Retina (tissue), 1 donor: ENCODE measurements around the gene KRT80.

ENCODE experiments used
- DNase-seq: peaks from one replicate; pipeline ENCODE4 v3.0.0-alpha.2; 2016

Gene KRT80

DNA sequence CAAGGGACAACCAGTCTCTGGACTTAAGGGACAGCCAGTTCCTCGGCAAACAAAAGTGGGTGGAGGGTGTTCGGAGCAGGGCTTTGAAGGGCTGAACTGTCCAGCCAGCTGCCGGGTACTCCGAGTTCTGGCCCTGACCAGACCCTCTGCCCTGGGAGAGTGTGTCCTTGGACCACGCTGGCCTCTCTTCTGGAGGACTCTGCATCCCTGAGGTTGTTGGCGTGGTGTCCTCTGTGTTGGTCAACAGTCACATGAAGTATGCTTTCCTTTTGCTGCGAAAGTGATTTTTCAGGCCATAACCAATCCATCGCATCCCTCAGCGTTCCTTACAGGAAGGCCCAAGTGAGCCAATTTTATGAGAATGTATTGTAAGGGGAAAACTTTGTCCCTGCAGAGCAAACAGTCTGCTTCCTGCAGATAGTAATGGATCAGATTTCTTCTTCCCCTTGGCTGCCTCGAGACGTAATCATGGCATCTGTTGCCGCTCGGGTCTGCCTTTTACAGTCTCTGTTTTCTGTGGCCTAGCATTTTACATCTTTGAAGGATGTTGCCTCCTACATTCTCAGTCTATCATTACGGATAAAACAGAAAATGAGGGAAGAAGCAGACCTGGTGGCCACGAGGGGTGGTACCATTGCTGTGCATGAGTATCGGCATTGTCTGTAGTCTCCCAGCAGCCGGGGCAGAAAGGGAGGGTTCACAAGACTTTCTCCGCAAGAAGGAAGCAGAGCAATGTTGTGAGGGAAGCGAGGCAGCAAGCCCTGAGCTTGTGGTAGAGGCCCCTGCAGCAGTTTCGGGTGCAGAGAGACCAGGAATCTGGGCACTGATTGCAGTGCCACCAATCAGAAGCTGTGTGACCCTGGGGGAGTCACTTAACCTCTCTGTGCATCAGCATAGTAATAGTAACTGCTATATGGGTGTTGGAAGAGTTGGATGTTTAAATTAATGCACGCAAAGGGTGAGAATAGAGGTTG lies 64.9 kb downstream of the KRT80 start:
- DNase-seq: peak; percentile 20

DNA sequence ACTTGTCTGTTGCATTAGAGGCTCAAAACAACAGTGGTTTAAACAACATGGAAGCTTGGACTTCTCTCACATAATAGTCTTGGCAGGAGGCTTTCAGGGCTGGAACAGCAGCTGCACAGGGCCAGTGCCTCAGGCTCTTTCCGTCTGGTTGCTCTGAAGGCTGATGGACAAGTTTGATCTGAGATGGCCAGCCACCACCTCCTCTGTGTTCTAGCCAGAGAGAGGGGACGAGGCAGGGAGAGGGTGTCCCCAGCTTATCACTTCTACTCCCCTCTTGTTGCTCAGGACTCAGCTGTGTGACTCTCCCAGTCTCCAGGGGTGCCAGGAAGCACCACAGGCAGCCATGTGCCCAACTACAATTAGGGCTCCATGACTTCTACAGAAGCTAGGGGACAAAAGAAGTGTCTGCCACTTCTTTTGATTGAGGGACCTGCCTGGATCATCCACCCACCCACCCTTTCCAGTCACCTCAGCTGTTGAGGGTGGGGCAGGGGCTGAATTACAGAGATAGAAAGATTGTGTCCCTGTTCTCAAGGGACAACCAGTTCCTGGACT lies 65.7 kb downstream of the KRT80 start:
- no peak for DNase-seq

DNA sequence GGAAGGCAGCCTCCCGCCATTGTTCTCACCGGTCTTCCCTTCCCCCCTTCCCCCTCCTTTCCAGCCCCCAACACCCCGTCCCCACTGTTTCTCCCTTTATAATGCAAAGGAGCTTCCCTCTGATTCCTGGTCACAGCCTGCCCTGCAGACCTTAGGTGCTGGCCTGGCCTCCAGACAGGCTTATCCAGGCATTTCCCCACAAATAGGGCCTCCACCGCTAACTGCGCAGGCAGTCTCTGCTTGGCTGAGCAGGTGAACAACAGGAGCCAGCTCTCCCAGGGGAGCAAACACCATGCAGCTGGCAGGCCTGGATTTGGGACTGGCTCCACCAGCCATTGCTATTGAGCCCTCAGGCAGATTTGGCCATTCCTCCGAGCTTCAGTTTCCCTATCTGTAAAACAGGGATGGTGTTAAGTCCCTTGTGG lies 66.3 kb downstream of the KRT80 start:
- DNase-seq: peak; percentile 38

DNA sequence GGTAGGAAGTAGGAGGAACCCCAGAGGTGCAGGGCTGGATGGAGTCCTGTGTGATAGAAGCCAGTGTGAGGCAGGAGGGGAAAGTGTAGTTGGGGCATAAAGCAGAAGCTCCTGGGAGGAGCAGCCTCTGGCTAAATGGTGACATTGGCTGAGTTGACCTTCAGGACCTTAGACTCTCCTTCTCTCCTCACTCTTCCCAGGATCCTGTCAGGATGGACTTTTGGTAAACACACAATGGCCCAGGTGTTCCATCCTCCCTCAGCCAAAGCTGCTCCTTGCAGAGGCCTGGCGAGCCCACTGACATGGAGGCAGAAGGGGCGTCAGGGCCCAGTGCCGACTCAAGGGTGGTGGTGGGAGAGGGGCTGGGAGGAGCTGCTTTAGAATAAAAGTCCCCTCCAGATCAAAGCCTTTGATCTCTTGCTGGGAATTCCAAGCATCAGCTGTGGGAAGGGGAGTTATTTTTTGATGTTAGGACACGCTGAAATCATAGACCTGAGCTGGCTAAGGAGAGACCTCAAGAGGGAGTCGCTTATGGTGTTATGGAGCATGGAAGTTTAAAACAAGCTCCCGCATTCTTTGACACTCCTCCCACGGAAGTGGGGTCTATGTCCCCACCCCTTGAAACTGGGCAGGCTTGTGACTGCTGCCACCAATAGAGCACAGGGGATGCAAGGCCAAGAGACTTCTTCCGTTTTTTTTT lies 68.2 kb downstream of the KRT80 start:
- DNase-seq: no peak

DNA sequence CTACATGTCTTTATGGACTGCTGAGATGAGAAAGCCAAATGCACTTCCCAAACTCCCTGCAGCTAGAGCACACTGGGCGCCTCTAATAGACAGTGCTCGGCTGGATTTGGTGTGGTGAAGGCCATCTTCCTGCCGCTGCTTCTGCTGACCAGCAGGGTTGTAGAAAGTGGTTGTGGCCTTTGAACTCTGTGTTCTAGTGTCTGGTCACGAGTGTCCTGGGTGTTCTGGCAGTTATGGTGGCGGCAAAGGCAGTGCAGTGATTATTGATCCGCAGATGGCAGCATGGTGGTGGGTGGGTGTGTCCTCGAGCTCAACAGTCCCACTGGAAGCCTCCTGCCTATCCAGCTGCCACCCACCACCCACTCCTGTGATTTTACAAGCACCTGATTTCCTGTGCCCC lies 68.9 kb downstream of the KRT80 start:
- DNase-seq: no peak

DNA sequence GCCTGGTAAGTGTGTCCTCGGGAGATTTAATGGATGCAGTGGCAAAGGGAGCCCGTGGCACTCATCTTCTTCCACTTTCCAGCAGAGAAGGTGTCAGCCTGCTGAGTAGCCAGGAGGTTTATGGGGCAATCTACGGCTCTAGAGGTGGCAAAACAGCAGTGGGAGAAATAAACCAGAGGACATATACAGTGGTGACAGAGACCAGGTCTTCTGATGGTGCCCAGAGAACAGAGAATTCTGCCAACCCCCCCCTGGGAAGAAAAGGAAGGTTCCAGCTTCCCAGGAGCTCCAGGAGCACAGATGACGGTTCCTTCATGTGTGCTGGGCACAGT lies 69.3 kb downstream of the KRT80 start:
- no peak for DNase-seq

DNA sequence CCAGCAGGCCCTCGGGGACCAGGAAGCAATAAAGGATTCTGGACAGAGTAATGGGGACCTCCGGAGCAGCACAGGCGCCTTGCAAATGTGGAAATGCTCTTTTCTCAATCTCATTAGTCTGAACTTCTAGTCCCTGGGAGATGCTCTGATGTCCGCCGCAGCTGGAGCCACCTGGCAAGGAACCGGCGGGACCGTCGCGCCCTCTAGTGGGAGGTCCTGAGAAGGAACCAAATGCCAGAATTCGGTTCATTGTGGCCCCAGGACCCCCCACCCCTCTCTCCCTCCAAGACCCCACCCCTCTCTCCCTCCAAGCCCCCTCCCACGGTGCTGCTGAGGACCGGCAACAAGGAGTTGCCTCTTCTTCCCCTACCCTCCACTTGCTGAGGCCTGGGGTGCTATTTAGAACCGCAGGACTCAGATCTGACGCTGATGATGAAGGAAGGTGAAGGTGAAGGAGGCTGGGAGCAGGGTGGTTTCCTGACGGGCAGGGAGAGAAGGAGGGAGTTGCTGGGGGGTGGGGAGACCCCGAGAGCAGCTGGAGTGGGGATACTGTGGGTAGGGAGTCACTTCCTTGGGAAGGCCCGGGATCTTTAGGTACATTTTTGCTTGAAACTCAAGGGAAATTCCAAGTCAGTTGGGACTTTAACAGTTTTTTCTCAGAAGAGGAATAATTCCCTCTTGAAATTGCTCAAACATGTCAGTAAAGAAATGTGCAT lies 69.8 kb downstream of the KRT80 start:
- peak; percentile 74 for DNase-seq

DNA sequence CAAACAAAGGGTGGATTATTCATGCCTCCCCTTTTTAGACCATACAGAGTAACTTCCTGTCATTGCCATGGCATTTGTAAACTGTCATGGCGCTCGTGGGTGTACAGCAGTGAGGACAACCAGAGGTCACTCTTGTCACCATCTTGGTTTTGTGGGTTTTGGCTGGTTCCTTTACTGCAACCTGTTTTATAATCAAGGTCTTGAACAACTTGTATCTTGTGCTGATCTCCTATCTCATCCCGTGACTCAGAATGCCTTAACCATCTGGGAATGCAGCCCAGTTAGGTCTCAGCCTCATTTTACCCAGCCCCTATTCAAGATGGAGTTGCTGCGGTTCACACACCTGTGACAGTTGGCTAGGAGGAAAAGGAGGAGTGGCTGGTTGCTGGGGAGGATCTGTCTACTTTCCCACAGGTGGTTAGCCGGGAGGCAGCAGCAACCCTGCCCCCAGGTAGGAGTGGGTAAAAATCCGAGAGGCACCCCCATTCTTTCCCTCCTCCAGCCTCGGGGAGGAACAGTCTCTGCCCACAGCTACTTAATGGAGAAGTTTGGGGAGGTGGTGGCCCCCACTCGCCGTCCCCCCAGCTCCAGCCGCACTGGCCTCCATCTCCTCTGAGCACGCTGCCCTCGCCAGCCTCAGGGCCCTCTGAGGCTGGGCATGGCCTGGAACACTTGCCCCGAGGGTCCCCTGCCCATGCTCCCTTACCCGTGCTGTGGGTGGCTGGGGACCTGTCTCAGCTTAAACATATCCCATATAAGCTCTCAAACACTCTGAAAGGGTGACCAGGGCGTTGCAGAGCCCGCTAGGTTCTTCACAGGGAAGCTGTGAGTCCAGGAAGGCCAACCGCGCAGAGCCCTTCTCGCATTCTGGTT lies 70.6 kb downstream of the KRT80 start:
- DNase-seq: no peak

DNA sequence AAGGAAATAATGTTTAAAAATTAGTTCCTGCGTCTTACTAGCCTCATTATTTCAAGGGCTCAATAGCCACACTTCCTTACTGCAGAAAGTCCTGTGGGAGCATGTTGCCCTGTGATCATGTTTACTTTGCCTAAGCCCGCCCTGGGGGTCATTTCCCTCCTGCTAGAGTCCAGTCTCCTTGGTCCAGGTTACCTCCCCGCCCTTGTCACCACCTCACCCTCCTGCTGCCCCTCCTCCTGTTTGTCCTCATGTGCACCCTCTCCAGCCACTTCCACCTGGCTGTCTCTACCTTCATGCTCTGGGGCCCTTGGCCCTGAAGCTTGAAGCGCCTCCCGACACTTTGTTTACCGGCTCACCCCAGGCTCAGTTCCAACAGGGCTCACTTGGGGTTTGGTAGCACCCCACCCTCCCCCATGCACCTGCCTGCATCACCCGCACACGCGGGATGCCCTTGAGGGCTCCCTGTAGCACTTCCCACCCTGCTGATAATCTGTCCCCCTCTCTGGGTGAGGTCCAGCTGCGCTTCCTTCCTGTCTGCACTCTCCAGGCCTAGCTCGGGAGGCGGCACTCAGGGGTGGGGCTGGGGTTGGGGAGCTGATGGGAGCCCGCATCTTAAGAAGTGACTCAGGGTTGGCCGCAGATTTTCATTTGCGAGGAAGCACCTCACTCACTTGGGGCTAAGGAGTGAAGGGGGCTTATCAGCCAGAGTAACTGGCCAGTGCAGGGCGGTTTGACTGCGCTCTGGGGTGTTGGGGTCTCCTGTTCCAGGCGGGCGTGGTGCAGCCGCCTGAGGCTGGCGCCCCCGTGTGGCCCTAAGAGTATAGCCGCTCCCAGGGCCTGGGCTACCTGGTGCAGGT lies 72.2 kb downstream of the KRT80 start:
- DNase-seq: no peak
